CD14-positive monocyte (primary cell): ENCODE results near the gene TIGD6. TPM values are rescaled to one million over a fixed set of nuclear protein-coding genes. Genes with fewer than 3 reads are reported as not detected.
A peak's percentile ranks its signal among the peaks of the same experiment; 100 is the strongest.

ENCODE experiments used
- DNase-seq, 3 donors: peaks; one replicate each; pipeline ENCODE4 v3.0.0-alpha.2; 2011 to 2022
- H2AFZ ChIP-seq: 2 replicates; pipeline ENCODE4 v1.6.0; 2012; ENCODE audit warnings: mild to moderate bottlenecking, low read depth, low read length, inconsistent platforms; ENCODE audit not compliant: insufficient read depth, poor library complexity, severe bottlenecking
- H3K27ac ChIP-seq, 2 donors: 1 replicate in 1 of 2; 2 replicates in 1 of 2; pipeline ENCODE4 v1.5.1; 2012 to 2013; ENCODE audit warnings: low read length in 2 of 2, control low read depth in 1 of 2, inconsistent platforms in 1 of 2, low read depth in 1 of 2, mild to moderate bottlenecking in 1 of 2
- H3K27me3 ChIP-seq, 2 donors: one replicate each; pipeline versions ENCODE4 v1.6.0 to v1.6.1; 2011 to 2013; ENCODE audit warnings: low read length in 2 of 2; ENCODE audit not compliant: control insufficient read depth in 2 of 2, insufficient read depth in 2 of 2
- H3K36me3 ChIP-seq, 2 donors: replicated peaks in 1 of 2; 1 replicate in 1 of 2; 2 replicates in 1 of 2; pipeline versions ENCODE4 v1.5.1 to v1.6.1; 2012 to 2013; ENCODE audit warnings: low read length in 2 of 2, control low read depth in 1 of 2, inconsistent platforms in 1 of 2, mild to moderate bottlenecking in 1 of 2; ENCODE audit not compliant: insufficient read depth in 2 of 2, control insufficient read depth in 1 of 2
- H3K4me1 ChIP-seq, 2 donors: 1 replicate in 1 of 2; 2 replicates in 1 of 2; pipeline versions ENCODE4 v1.5.1 to v1.6.1; 2012 to 2013; ENCODE audit warnings: low read length in 2 of 2, control low read depth in 1 of 2, inconsistent platforms in 1 of 2, mild to moderate bottlenecking in 1 of 2, moderate library complexity in 1 of 2; ENCODE audit not compliant: insufficient read depth in 2 of 2, control insufficient read depth in 1 of 2
- H3K4me2 ChIP-seq: replicated peaks from 2 replicates; pipeline ENCODE3; 2012; ENCODE audit warnings: low read length, moderate library complexity, mild to moderate bottlenecking; ENCODE audit not compliant: poor library complexity, severe bottlenecking; ENCODE audit errors: extremely low read depth
- H3K4me3 ChIP-seq, 3 experiments: fragments of 200-600 bp in 1 of 3; sonication (generic) in 1 of 3; replicated peaks in 1 of 3; 1 replicate in 2 of 3; 2 replicates in 1 of 3; pipeline ENCODE4 v1.5.1; 2011 to 2013; ENCODE audit warnings: low read length in 3 of 3, mild to moderate bottlenecking in 3 of 3, control low read depth in 2 of 3, low read depth in 2 of 3, inconsistent platforms in 1 of 3, moderate library complexity in 1 of 3
- H3K79me2 ChIP-seq: 2 replicates; pipeline ENCODE4 v1.6.0; 2012; ENCODE audit warnings: mild to moderate bottlenecking, control low read depth, inconsistent platforms, low read length, moderate library complexity; ENCODE audit not compliant: insufficient read depth
- H3K9ac ChIP-seq: 2 replicates; pipeline ENCODE4 v1.6.0; 2017; ENCODE audit warnings: low read length, mild to moderate bottlenecking; ENCODE audit not compliant: insufficient read depth, poor library complexity, severe bottlenecking
- H3K9me3 ChIP-seq, 2 donors: replicated peaks in 1 of 2; 1 replicate in 1 of 2; 2 replicates in 1 of 2; pipeline versions ENCODE4 v1.5.1 to v1.6.1; 2012 to 2013; ENCODE audit warnings: low read length in 2 of 2, control low read depth in 1 of 2; ENCODE audit not compliant: control insufficient read depth in 1 of 2, insufficient read depth in 1 of 2
- H4K20me1 ChIP-seq: 2 replicates; pipeline ENCODE4 v1.6.0; 2012; ENCODE audit warnings: mild to moderate bottlenecking, low read length, control low read depth, moderate library complexity; ENCODE audit not compliant: insufficient read depth
- H3K27ac Mint-ChIP-seq, 7 donors: one replicate each; pipeline ENCODE4 v1.8.0; 2020; ENCODE audit warnings: mild to moderate bottlenecking in 7 of 7, mixed read lengths in 7 of 7, moderate library complexity in 6 of 7, inconsistent platforms in 2 of 7
- H3K27me3 Mint-ChIP-seq, 3 donors: one replicate each; pipeline ENCODE4 v1.8.0; 2021 to 2022; ENCODE audit warnings: low read depth in 3 of 3, mild to moderate bottlenecking in 3 of 3, mixed read lengths in 3 of 3, moderate library complexity in 3 of 3, inconsistent platforms in 1 of 3
- H3K36me3 Mint-ChIP-seq, 2 donors: one replicate each; pipeline ENCODE4 v1.8.0; 2020; ENCODE audit warnings: mixed read lengths in 2 of 2, inconsistent platforms in 1 of 2, mild to moderate bottlenecking in 1 of 2
- H3K4me1 Mint-ChIP-seq: one replicate; pipeline ENCODE4 v1.8.0; 2020; ENCODE audit warnings: mild to moderate bottlenecking, mixed read lengths
- H3K4me3 Mint-ChIP-seq, 2 donors: one replicate each; pipeline ENCODE4 v1.8.0; 2020; ENCODE audit warnings: mild to moderate bottlenecking in 2 of 2, mixed read lengths in 2 of 2, moderate library complexity in 1 of 2
- H3K9me3 Mint-ChIP-seq, 7 donors: one replicate each; pipeline ENCODE4 v1.8.0; 2020 to 2022; ENCODE audit warnings: mixed read lengths in 7 of 7, mild to moderate bottlenecking in 6 of 7, moderate library complexity in 6 of 7, inconsistent platforms in 2 of 7
- WGBS: methylation state at CpG from one replicate; pipeline ENCODE4 v1.1.5; 2013; ENCODE audit warnings: missing lambda C conversion rate; ENCODE audit not compliant: insufficient coverage; 5-methylcytosine and 5-hydroxymethylcytosine counted together
- intact Hi-C, 2 donors: fragments of 100-400 bp; cut with micrococcal nuclease; formaldehyde crosslinking; loops; one replicate each; pipeline versions ENCODE4 v1.15.0 to v1.15.1; 2023
- polyA plus RNA-seq, 3 donors: library from polyadenylated mRNA; depleted of rRNA in 1 of 3; unstranded in 2 of 3; stranded (reverse) in 1 of 3; fragments of 300-500 nt in 2 of 3; fragments of >200 nt in 1 of 3; fragmentation: Illumina TruSeq in 2 of 3; gene quantifications; 1 replicate in 2 of 3; 2 replicates in 1 of 3; pipeline ENCODE4 v1.2.3, GENCODE V29; 2012 to 2021
- TF ChIP-seq, protein P1 (sequence below): fragments of 200-600 bp; IDR thresholded peaks from one replicate; pipeline ENCODE4 v1.8.0; 2022; ENCODE audit warnings: antibody characterized with exemption, mild to moderate bottlenecking

The TIGD6 gene
- polyA plus RNA-seq, 3 donors: 0.88 to 2.5 (median 1.8) TPM

DNA sequence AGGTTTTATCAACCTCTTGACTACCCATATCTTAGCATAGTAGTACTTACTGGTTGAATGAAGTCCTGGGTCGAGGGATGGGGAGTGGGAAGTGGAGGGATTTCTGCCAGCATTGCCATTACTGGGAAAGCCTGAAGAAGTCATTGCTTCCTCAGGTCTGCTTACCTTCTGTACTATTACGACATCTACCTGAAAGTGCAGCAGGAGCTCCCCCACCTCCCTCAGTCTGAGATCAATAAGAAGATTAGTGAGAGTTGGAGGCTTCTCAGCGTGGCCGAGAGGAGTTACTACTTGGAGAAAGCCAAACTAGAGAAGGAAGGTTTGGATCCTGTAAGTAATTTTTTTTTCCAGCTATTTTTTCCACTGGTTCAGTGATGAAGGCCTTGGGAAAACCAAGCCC, 5.9 kb upstream of the TIGD6 start:
- H3K9me3 Mint-ChIP-seq: peaks cover 0 to 2% (median 0%) of the 10 kb centered on the region in 7 donors
- intact Hi-C loops: no loop called here
- TF ChIP-seq, protein P1, sequence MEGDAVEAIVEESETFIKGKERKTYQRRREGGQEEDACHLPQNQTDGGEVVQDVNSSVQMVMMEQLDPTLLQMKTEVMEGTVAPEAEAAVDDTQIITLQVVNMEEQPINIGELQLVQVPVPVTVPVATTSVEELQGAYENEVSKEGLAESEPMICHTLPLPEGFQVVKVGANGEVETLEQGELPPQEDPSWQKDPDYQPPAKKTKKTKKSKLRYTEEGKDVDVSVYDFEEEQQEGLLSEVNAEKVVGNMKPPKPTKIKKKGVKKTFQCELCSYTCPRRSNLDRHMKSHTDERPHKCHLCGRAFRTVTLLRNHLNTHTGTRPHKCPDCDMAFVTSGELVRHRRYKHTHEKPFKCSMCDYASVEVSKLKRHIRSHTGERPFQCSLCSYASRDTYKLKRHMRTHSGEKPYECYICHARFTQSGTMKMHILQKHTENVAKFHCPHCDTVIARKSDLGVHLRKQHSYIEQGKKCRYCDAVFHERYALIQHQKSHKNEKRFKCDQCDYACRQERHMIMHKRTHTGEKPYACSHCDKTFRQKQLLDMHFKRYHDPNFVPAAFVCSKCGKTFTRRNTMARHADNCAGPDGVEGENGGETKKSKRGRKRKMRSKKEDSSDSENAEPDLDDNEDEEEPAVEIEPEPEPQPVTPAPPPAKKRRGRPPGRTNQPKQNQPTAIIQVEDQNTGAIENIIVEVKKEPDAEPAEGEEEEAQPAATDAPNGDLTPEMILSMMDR: no peak
- no peak overlapping the region for H3K4me3 ChIP-seq
- H3K4me2 ChIP-seq: no peak overlapping the region
- H2AFZ ChIP-seq: no peak overlapping the region
- no peak for DNase-seq
- peaks cover 55 to 74% of the 10 kb centered on the region in 2 donors for H3K36me3 ChIP-seq
- peaks cover 44% of the 10 kb centered on the region for H4K20me1 ChIP-seq
- peaks cover 62 to 73% of the 10 kb centered on the region in 2 donors for H3K36me3 Mint-ChIP-seq
- peaks cover 15 to 16% of the 10 kb centered on the region in 2 donors for H3K4me1 ChIP-seq
- peaks cover 0 to 2% (median 0%) of the 10 kb centered on the region in 3 donors for H3K27me3 Mint-ChIP-seq
- no peaks in the 10 kb centered on the region for H3K9me3 ChIP-seq
- no CpG with 5 or more reads among the region's 4 CpGs for WGBS
- H3K27me3 ChIP-seq: no peaks in the 10 kb centered on the region
- peaks cover 37% of the 10 kb centered on the region for H3K79me2 ChIP-seq
- no peak overlapping the region for H3K27ac ChIP-seq
- peaks cover 17% of the 10 kb centered on the region for H3K4me1 Mint-ChIP-seq
- no peak overlapping the region for H3K27ac Mint-ChIP-seq
- H3K4me3 Mint-ChIP-seq: no peak overlapping the region
- no peak overlapping the region for H3K9ac ChIP-seq

DNA sequence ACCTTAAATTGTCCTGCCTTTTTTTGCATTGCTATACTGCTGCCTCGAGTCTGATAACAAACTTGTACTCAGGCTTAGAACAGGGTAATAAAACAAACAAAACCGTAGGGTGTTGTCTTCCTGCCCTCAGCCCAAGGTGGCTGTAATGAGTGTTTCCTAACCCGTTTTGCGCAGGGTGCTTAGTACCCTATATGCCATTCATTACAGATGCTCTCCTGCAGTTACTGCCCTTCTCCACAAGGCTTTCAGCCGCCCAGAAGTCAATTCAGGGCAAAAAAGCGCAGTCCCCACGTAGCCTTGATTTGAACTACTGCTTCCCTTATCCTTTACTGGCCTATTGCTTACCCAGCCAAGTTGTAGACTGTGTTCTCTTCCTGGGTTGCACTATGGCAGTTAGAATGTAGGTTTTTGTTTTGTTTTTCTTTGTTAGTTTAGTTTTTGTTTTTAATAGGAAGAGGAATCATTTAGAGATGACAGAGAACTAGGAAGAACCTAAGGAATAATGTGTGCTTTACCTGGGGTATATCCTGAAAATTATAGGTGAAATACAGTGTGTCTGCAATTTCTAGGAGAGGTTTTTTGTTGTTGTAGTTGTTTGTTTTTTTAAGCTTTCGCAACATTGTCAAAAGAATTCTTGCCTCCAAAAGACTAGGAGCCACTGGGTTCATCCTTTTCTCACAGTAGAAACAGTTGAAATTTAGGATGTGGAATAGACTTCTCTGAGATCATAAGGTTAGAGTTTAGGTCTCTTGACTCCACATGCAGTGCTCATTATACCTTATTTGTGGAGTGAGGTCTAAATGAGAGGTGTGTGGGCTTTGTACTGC, 1.4 kb upstream of the TIGD6 start:
- Histone ChIP-seq H2AFZ (peak overlapping the region; percentile 84), H3K27ac (peak overlapping the region; percentile 86 to 88), H3K9me3 (no peaks in the 10 kb centered on the region), H3K9ac (peak overlapping the region; percentile 95), H3K4me3 (peak overlapping the region; percentile 63 to 80 (median 66)), H3K4me2 (peak overlapping the region; percentile 75), H3K79me2 (peaks cover 44% of the 10 kb centered on the region), H3K36me3 (peaks cover 17 to 29% of the 10 kb centered on the region in 2 donors), H4K20me1 (peaks cover 35% of the 10 kb centered on the region), H3K27me3 (no peaks in the 10 kb centered on the region), H3K4me1 (peaks cover 21 to 23% of the 10 kb centered on the region in 2 donors)
- intact Hi-C loops: loop anchor here in 1 of 2 donors (5.0 kb wide), 1 partner anchor 40 kb away; the partner anchor contains the start of gene SLC26A2
- Mint-ChIP-seq H3K4me3 (peak overlapping the region; percentile 88 to 96), H3K27ac (peak overlapping the region; percentile 88 to 95 (median 94)), H3K4me1 (peaks cover 31% of the 10 kb centered on the region), H3K36me3 (peaks cover 28 to 34% of the 10 kb centered on the region in 2 donors), H3K27me3 (peaks cover 0 to 2% (median 0%) of the 10 kb centered on the region in 3 donors), H3K9me3 (peaks cover 0 to 2% (median 0%) of the 10 kb centered on the region in 7 donors)
- peak; percentile 75 to 85 (median 83) for DNase-seq
- WGBS: 17% methylated on average over 6 of the region's 8 CpGs
- TF ChIP-seq, protein P1: peak; percentile 80
